SK-N-SH treated with all-trans-retinoic acid at 6 μM for 48 hours (cell line): ENCODE results near the gene EPHA6.

Experiments used
- PATZ1 ChIP-seq: fragments of 250-450 bp; sonication (Bioruptor Pico); IDR thresholded peaks from 2 replicates; pipeline ENCODE4 v1.8.0; 2020; ENCODE audit warnings: mild to moderate bottlenecking, moderate library complexity, borderline replicate concordance
- SNAI2 ChIP-seq: fragments of 250-450 bp; sonication (Bioruptor Pico); IDR thresholded peaks from 2 replicates; pipeline ENCODE4 v1.5.0; 2020; ENCODE audit warnings: mild to moderate bottlenecking, moderate library complexity
- ZNF565 ChIP-seq: fragments of 450-650 bp; formaldehyde crosslinking; conservative IDR thresholded peaks from 2 replicates; pipeline ENCODE4 v1.5.0; 2020; ENCODE audit warnings: low read depth, mild to moderate bottlenecking, moderate library complexity
- ZNF8 ChIP-seq: fragments of 450-650 bp; formaldehyde crosslinking; IDR thresholded peaks from 2 replicates; pipeline ENCODE4 v1.5.0; 2020; ENCODE audit warnings: mild to moderate bottlenecking, moderate library complexity

- no peak for TF ChIP-seq ZNF565 (CRISPR knock-in tag)
- TF ChIP-seq ZNF8 (CRISPR knock-in tag) = no peak
- no peak for TF ChIP-seq PATZ1
- no peak for TF ChIP-seq SNAI2
Measured at GRCh38 chr3:97228966-97229365, 414.6 kb downstream of the EPHA6 start.
